Activated naive CD8-positive, alpha-beta T cell treated with anti-CD3 and anti-CD28 coated beads, Interleukin-2, amount 50 U/mL, for 16 hours (primary cell): ENCODE data around the gene B3GLCT.

Source experiments
- DNase-seq: peaks from one replicate; pipeline ENCODE4 v3.0.0-alpha.2; 2020; ENCODE audit warnings: low read depth, low spot score

The B3GLCT gene

DNA sequence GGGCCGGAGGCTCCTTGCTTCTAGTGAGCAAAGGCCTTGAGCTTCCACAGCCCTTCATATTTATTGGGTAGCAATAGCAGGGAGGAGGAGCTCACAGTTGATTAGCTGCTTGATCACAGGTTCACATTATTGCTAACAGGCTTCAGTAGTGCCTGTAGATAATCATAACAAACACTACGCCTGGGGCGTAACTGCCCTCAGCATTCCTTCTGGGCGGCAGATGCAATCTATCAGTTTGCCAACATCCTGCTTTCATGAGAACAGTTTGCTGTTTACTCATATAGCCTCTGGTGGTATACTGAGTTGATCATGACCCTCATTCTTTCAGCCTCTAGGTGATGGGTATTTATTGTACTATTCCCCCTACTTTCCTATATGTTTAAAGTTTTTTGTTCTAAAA is 149.4 kb downstream of the B3GLCT start:
- no peak for DNase-seq

DNA sequence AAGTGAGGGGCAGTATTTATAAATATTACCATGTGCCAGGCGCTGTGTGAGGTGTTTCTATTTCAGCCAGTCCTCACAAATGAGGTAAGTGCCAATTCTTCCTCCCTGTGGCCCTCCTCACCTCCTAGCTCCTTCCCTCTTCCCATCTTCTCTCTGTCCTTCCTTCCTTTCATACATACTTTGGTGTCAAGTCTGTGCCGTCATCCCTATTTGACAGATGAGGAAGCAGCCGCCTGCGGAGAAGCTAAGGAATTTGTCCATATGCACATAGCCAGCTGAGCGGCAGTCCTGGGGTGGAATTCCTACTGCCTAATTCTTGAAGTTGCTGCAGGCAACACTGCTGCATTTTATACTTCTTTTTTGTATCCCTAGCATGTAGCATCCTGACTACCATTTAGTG is 150.8 kb downstream of the B3GLCT start:
- no peak for DNase-seq

DNA sequence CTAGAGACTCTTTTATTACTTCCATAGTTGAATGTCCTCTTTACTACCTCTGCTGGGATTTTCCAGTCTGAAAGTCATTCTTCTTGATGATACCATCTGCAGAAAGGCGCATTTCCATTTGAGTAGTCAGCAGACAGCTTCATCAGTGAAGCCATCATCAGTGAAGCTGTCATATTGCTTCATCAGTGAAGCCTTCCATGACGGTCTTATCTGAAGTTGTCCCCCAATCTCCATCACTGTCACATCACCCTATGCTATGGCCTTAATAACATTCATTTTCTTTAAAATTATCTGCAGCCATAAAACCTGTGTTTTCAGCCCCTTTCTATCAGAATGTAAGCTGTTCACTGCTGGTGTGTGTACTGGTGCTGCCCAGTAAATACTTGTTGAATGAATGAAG is 151.6 kb downstream of the B3GLCT start:
- no peak for DNase-seq

DNA sequence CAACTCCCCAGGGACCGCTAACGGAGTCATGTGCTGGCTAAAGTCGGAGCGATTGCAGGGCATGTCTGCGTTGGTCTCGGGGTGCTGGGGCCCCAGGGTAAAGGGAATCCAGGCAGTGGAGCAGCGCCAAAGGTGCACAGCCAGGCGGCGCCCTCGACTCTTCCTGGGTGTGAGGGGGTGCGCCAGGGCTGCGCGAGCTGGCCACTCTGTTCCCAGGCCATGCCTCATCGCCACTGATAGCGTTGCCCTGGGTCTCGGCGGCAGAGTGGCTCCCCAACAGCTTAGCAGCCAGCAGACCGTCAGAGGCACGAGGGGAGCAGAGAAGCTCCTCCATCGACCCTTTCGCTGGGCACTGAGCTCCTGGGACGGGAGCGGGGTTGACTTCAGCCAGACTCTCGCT is 152.7 kb downstream of the B3GLCT start:
- DNase-seq: no peak

DNA sequence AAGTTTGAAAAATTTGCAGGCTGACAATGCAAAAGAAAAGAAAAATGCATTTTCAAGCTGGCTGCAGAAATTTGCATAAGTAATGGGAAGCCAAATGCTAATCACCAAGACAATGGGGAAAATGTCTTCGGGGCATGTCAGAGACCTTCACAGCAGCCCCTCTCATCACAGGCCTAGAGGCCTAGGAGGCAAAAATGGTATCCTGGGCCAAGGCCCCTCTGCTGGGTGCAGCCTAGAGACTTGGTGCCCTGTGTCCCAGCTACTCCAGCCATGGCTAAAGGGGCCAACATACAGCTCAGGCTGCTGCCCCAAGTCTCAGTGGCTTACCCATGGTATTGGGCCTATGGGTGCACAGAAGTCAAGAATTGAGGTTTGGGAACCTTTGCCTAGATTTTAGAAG is 155.2 kb downstream of the B3GLCT start:
- DNase-seq: no peak

DNA sequence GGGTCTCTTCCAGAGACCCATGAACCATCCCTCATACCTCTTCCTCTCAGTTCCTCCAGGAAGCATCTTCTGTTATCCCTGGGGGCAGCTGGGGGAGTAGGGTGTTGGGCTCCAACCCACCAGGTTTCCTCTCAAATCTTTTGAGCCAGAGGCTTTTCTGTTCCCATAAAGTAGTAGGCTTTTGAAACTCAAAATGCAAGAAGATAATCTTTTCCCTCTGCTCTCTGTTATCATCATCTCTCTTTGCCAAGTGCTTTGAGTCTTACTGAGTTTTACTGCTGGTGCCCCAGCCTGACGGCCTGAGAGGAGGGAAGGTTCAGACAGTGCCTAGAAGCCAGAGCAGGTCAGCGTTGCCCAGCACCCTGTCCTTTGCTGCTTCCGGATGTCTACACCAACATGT is 157.2 kb downstream of the B3GLCT start:
- DNase-seq: no peak

DNA sequence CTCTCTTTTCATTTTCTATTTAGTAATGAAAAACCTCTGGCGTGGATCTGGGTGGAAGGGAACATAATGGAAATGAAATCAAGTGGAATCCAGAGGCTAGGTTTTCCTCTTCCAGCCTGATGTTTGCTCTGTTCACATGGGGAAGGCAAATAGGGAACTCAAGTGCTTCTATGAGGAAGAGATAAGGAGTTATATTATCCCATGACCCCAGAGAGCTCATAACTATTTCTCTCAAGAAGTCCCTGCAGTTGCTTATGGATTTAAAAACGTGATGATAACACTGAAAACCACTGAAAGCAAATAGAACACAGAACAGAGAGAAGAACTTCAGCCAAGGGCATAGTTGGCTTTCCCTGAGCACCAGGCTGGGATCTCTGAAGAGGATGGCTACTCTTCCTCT is 157.8 kb downstream of the B3GLCT start:
- DNase-seq: no peak

DNA sequence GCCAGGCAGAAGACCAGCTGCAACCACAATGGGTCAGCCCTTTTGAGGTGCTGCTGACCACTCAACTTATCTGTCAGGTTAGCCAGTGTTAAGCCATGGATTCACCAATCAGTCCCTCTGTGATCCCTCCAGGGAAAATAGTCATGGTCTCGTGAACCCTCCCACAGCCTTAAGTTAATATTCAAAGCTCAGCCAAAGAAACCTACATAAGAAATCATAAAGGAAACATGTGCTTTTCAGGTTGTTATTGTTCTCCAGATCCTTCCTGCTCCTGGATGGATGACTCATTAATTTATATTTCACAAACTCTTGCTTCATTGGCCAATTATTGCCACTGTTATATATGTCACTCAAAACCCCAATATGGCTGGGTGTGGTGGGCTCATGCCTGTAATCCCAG is 161.9 kb downstream of the B3GLCT start:
- DNase-seq: no peak

DNA sequence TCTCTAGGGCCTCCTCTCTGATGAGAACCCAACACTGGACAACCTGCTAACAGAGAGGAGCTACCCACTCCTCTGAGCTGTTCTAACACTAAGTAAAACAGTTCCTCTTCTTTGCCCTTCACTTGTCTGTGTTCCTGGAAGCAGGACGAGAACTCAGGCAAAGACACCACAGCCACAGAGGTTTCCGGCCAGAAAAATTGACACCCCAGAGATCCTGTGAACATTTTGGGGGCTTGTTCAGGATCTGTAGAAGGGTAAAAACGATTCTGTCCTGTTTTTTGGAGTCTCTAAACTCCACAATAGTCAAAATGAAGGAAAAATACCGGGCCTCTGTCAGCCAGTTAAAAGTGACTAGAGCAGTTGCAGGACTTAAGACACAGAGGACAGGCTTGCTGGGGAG is 165.9 kb downstream of the B3GLCT start:
- no peak for DNase-seq

DNA sequence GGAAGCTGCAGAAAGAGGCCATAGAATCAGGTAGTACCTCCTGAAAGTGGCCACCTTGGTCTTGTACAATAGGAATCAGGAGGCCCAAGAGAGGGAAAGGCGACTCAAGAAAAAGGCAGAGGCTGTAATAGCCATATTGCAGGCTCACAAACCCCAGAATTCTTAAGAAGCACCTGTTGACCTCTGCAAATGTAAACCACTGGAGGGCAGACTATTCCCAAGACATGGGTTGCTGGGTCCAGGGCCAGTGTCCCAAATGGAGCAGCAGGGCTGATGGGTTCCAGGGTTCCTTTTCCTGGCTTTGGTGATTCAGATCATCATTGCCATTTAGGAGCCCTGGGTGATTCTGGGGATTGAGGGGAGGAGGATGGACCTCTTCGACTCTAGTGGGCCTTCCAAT is 167.6 kb downstream of the B3GLCT start:
- no peak for DNase-seq

DNA sequence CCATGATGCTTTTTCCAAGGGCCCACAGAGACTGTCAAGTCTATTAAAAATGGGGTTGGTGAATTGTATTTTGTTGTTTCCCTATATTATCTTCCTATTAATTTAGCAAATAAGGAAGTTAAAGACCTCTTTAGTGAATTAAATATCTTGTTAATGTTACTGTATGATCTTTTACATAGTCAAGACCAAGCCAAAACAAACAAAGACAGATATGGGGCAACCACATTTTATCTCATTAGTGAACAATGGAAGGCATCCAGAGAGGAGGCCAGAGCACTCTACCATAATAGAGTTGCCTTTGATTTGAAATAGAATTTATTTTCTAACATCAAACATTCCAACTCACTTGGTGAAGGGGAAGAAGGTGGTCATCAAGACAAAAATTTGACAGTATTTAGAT is 169.4 kb downstream of the B3GLCT start:
- no peak for DNase-seq

DNA sequence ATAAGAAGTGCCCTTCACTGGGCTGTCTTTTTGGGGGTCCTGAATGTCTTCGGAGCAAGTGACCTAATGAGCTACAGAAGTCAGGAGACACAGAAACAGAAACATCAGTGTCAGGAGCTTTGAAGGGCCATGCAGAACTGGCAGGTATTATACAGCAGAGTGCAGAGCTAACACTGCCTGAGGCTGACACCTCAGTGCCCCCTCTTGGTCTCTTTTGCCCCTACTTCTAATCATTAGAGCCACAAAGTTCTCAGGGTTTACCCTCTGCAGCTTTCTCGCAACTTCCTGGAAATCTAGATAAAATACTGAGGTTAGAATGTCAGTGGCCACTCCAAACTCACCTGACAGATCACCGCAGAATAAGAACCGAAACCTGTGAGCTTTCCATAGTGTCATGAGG is 172.7 kb downstream of the B3GLCT start:
- DNase-seq: no peak

DNA sequence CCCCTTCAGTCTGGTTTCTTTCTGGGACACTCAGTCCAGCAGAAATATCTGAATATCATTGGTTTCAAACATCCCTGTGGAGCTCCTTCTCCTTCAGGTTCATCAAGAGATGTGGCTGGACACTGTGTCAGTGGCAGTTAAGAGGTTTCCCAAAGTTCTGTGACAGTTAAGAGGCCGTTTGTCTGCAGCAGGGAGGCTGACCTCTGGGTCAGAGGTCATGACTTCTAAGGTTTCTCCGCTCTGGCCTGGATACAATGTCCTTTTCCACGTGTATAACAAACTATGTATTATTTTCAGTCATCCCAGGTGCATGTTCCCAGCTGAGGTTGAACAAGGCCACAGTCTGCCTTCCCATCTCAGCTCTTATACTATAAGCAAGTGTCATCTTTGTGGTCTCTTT is 174.9 kb downstream of the B3GLCT start:
- no peak for DNase-seq

DNA sequence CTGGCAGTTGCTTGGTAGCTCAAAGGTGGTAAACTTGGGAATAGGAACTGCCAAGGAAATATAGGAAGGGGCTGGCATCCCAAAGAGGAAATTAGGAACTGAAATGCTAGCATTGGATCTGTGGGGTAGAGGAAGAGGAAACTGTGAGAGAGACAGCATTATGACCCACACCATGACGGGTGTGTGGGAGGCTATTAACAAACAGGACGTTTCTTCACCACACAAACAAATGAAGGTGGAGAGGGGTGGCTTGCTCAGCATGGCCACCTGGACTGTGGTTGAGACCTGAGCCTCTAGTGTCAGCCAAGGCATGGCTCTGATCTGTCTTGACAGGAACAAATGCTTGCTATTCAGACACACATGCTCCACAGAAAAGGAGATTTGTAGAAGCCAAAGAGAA is 178.2 kb downstream of the B3GLCT start:
- no peak for DNase-seq

DNA sequence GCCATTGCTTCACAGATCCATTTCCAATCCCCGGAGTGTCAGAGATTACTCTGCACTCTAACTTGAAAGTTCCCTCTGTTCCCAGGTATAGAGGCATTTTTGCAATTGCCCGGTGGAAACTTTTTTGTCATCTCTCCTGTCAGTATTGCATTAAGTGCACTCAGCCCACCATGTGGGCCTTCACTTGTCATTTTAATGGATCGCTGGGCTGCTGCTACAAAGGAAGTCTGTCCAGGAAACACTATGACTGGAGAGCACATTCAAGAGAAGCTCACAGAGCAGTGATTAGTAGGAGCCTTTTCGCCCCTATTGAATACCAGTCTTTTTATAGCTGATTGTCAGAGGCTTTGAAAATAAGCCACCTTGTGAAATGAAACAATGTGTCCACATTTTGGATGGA is 180.9 kb downstream of the B3GLCT start:
- no peak for DNase-seq
